Measurements from ENCODE around the gene SPECC1.
"Not testable (repeated sequence)": the region's sequence is repeated elsewhere in the genome, so short reads cannot be mapped to it uniquely, and the experiment has no call there.

SPECC1 gene

GRCh38 chr17:20092973-20093626, 83.9 kb downstream of the SPECC1 start:
- DNase-seq (ENCODE audit: low spot score) = no peak

- no peak for DNase-seq (ENCODE audit: low spot score)
Observed at GRCh38 chr17:20094777-20095176, 85.6 kb downstream of the SPECC1 start.

- DNase-seq (ENCODE audit: low spot score) = peak; percentile 93
Observed at GRCh38 chr17:20095336-20096080, 86.3 kb downstream of the SPECC1 start.

GRCh38 chr17:20096430-20096829, 87.3 kb downstream of the SPECC1 start:
- no peak for DNase-seq (ENCODE audit: low spot score)

- no peak for DNase-seq (ENCODE audit: low spot score)
Observed at GRCh38 chr17:20097330-20097729, 88.2 kb downstream of the SPECC1 start.

- no peak for DNase-seq (ENCODE audit: low spot score)
Observed at GRCh38 chr17:20098314-20098713, 89.2 kb downstream of the SPECC1 start.

- not testable (repeated sequence) for DNase-seq (ENCODE audit: low spot score)
Observed at GRCh38 chr17:20100806-20101205, 91.6 kb downstream of the SPECC1 start.

GRCh38 chr17:20103454-20104446, 94.6 kb downstream of the SPECC1 start:
- peak; percentile 63 for DNase-seq (ENCODE audit: low spot score)

GRCh38 chr17:20105539-20106280, 96.6 kb downstream of the SPECC1 start:
- no peak for DNase-seq (ENCODE audit: low spot score)

- DNase-seq (ENCODE audit: low spot score) = not testable (repeated sequence)
Observed at GRCh38 chr17:20106446-20106845, 97.3 kb downstream of the SPECC1 start.

- no peak for DNase-seq (ENCODE audit: low spot score)
Observed at GRCh38 chr17:20109076-20109475, 99.9 kb downstream of the SPECC1 start.

- DNase-seq (ENCODE audit: low spot score) = no peak
Observed at GRCh38 chr17:20111538-20111937, 102.4 kb downstream of the SPECC1 start.

- no peak for DNase-seq (ENCODE audit: low spot score)
Observed at GRCh38 chr17:20114466-20114865, 105.3 kb downstream of the SPECC1 start.

- DNase-seq (ENCODE audit: low spot score) = peak; percentile 82
Observed at GRCh38 chr17:20116683-20117309, 107.6 kb downstream of the SPECC1 start.

GRCh38 chr17:20118280-20118679, 109.1 kb downstream of the SPECC1 start:
- DNase-seq (ENCODE audit: low spot score) = no peak

- DNase-seq (ENCODE audit: low spot score) = peak; percentile 85
Observed at GRCh38 chr17:20120836-20121235, 111.7 kb downstream of the SPECC1 start.

GRCh38 chr17:20121359-20122253, 112.4 kb downstream of the SPECC1 start:
- peak; percentile 86 for DNase-seq (ENCODE audit: low spot score)

GRCh38 chr17:20122254-20122879, 113.2 kb downstream of the SPECC1 start:
- peak; percentile 73 for DNase-seq (ENCODE audit: low spot score)

- DNase-seq (ENCODE audit: low spot score) = no peak
Observed at GRCh38 chr17:20123209-20123608, 114.0 kb downstream of the SPECC1 start.

- DNase-seq (ENCODE audit: low spot score) = no peak
Observed at GRCh38 chr17:20125724-20126123, 116.6 kb downstream of the SPECC1 start.

All from Ammon's horn (tissue), 1 donor.